ENCODE data around the gene DFFA.
"Not testable (repeated sequence)": the region's sequence is repeated elsewhere in the genome, so short reads cannot be mapped to it uniquely, and the experiment has no call there.

DFFA gene

GRCh38 chr1:10428984-10429383, 43.3 kb downstream of the DFFA start:
- Histone ChIP-seq H3K4me1 (peaks cover 18% of the 10 kb centered on the region), H3K9me3 (no peaks in the 10 kb centered on the region), H3K36me3 (replicated peaks) (no peaks in the 10 kb centered on the region), H3K27me3 (ENCODE audit: low read depth) (no peaks in the 10 kb centered on the region), H3K4me3 (no peak overlapping the region)
- in situ Hi-C loops (cut with MboI; ENCODE audit: low sequenced_read_pairs), result loop anchor here (10.0 kb wide), 2 partner anchors 484 to 554 kb away; partner anchors contain the start of genes LZIC and NMNAT1
- no peak for DNase-seq (ENCODE audit: low spot score in 2 of 2)

GRCh38 chr1:10426535-10426848, 45.8 kb downstream of the DFFA start:
- not testable (repeated sequence) for H3K36me3 ChIP-seq (replicated peaks); DNase-seq (ENCODE audit: low spot score in 2 of 2); H3K27me3 ChIP-seq (ENCODE audit: low read depth); H3K9me3 ChIP-seq; H3K4me3 ChIP-seq
- peaks cover 18% of the 10 kb centered on the region for H3K4me1 ChIP-seq
- in situ Hi-C loops (cut with MboI; ENCODE audit: low sequenced_read_pairs), result loop anchor here (10.0 kb wide), 2 partner anchors 482 to 552 kb away; partner anchors contain the start of genes LZIC and NMNAT1

GRCh38 chr1:10425826-10426534, 46.3 kb downstream of the DFFA start:
- in situ Hi-C loops (cut with MboI; ENCODE audit: low sequenced_read_pairs), result loop anchor here (10.0 kb wide), 2 partner anchors 481 to 551 kb away; partner anchors contain the start of genes LZIC and NMNAT1
- not testable (repeated sequence) for H3K27me3 ChIP-seq (ENCODE audit: low read depth); H3K4me3 ChIP-seq; H3K36me3 ChIP-seq (replicated peaks); H3K9me3 ChIP-seq
- peak in 1 of 2 experiments; percentile 23 for DNase-seq (ENCODE audit: low spot score in 2 of 2)
- peaks cover 13% of the 10 kb centered on the region for H3K4me1 ChIP-seq

GRCh38 chr1:10424651-10425050, 47.7 kb downstream of the DFFA start:
- H3K9me3 ChIP-seq, result no peaks in the 10 kb centered on the region
- no peak overlapping the region for H3K4me3 ChIP-seq
- no peak for DNase-seq (ENCODE audit: low spot score in 2 of 2)
- in situ Hi-C loops (cut with MboI; ENCODE audit: low sequenced_read_pairs), result loop anchor here (10.0 kb wide), 2 partner anchors 480 to 550 kb away; partner anchors contain the start of genes LZIC and NMNAT1
- peaks cover 7% of the 10 kb centered on the region for H3K4me1 ChIP-seq
- H3K27me3 ChIP-seq (ENCODE audit: low read depth), result no peaks in the 10 kb centered on the region
- H3K36me3 ChIP-seq (replicated peaks), result peaks cover 18% of the 10 kb centered on the region

GRCh38 chr1:10424034-10424433, 48.3 kb downstream of the DFFA start:
- in situ Hi-C loops (cut with MboI; ENCODE audit: low sequenced_read_pairs), result loop anchor here (10.0 kb wide), 2 partner anchors 479 to 549 kb away; partner anchors contain the start of genes LZIC and NMNAT1
- H3K27me3 ChIP-seq (ENCODE audit: low read depth), result no peaks in the 10 kb centered on the region
- H3K36me3 ChIP-seq (replicated peaks), result peaks cover 24% of the 10 kb centered on the region
- no peak for DNase-seq (ENCODE audit: low spot score in 2 of 2)
- H3K4me3 ChIP-seq, result no peak overlapping the region
- no peaks in the 10 kb centered on the region for H3K9me3 ChIP-seq
- peaks cover 6% of the 10 kb centered on the region for H3K4me1 ChIP-seq

GRCh38 chr1:10421637-10422036, 50.7 kb downstream of the DFFA start:
- no peak for DNase-seq (ENCODE audit: low spot score in 2 of 2)
- H3K4me3 ChIP-seq, result no peak overlapping the region
- in situ Hi-C loops (cut with MboI; ENCODE audit: low sequenced_read_pairs), result loop anchor here (10.0 kb wide), 2 partner anchors 477 to 547 kb away; partner anchors contain the start of genes LZIC and NMNAT1
- no peaks in the 10 kb centered on the region; the same call in 1 of the 2 replicates for H3K4me1 ChIP-seq
- H3K27me3 ChIP-seq (ENCODE audit: low read depth), result no peaks in the 10 kb centered on the region
- H3K9me3 ChIP-seq, result no peaks in the 10 kb centered on the region
- H3K36me3 ChIP-seq (replicated peaks), result peaks cover 45% of the 10 kb centered on the region

- Histone ChIP-seq H3K9me3 (no peaks in the 10 kb centered on the region), H3K27me3 (ENCODE audit: low read depth) (no peaks in the 10 kb centered on the region), H3K36me3 (replicated peaks) (peaks cover 66% of the 10 kb centered on the region), H3K4me1 (no peaks in the 10 kb centered on the region), H3K4me3 (no peak overlapping the region)
- no peak for DNase-seq (ENCODE audit: low spot score in 2 of 2)
- in situ Hi-C loops (cut with MboI; ENCODE audit: low sequenced_read_pairs), result no loop called here
These were observed 53.0 kb downstream of the DFFA start for GRCh38 chr1:10419351-10419750.

- H3K9me3 ChIP-seq; in situ Hi-C loops (cut with MboI; ENCODE audit: low sequenced_read_pairs); H3K4me3 ChIP-seq; DNase-seq (ENCODE audit: low spot score in 2 of 2); H3K27me3 ChIP-seq (ENCODE audit: low read depth); H3K4me1 ChIP-seq: not testable (repeated sequence)
- H3K36me3 ChIP-seq (replicated peaks), result peaks cover 72% of the 10 kb centered on the region
These were observed 53.6 kb downstream of the DFFA start for GRCh38 chr1:10418741-10419140.

- H3K4me3 ChIP-seq; in situ Hi-C loops (cut with MboI; ENCODE audit: low sequenced_read_pairs); H3K9me3 ChIP-seq: not testable (repeated sequence)
These were observed 56.4 kb downstream of the DFFA start for GRCh38 chr1:10415967-10416366.

GRCh38 chr1:10415211-10415930, 57.0 kb downstream of the DFFA start:
- Histone ChIP-seq H3K36me3 (replicated peaks) (peaks cover 94% of the 10 kb centered on the region), H3K4me3 (no peak overlapping the region), H3K4me1 (no peaks in the 10 kb centered on the region), H3K9me3 (no peaks in the 10 kb centered on the region), H3K27me3 (ENCODE audit: low read depth) (no peaks in the 10 kb centered on the region)
- in situ Hi-C loops (cut with MboI; ENCODE audit: low sequenced_read_pairs), result no loop called here
- DNase-seq (ENCODE audit: low spot score in 2 of 2), result no peak

More at GRCh38 chr1:10415967-10416366, 56.4 kb downstream of the DFFA start:
- not testable (repeated sequence) for H3K27me3 ChIP-seq (ENCODE audit: low read depth); DNase-seq (ENCODE audit: low spot score in 2 of 2); H3K4me1 ChIP-seq
- H3K36me3 ChIP-seq (replicated peaks), result peaks cover 93% of the 10 kb centered on the region

- DNase-seq (ENCODE audit: low spot score in 2 of 2), result no peak
- H3K4me3 ChIP-seq, result no peak overlapping the region
- in situ Hi-C loops (cut with MboI; ENCODE audit: low sequenced_read_pairs), result no loop called here
- no peaks in the 10 kb centered on the region for H3K27me3 ChIP-seq (ENCODE audit: low read depth)
- H3K4me1 ChIP-seq, result no peaks in the 10 kb centered on the region
- H3K36me3 ChIP-seq (replicated peaks), result peaks cover 98% of the 10 kb centered on the region
- H3K9me3 ChIP-seq, result no peaks in the 10 kb centered on the region
These were observed 65.1 kb downstream of the DFFA start for GRCh38 chr1:10407201-10407600.
